Lower leg skin (tissue), 4 donors: ENCODE results near the gene ABHD12. TPM values are rescaled to one million over a fixed set of nuclear protein-coding genes. Genes with fewer than 3 reads are reported as not detected.

Source experiments
- DNase-seq, 2 donors: peaks; one replicate each; pipeline ENCODE4 v3.0.0-alpha.2; 2019; ENCODE audit warnings: low spot score in 2 of 2
- H3K4me3 ChIP-seq: fragments of 200-600 bp; sonication (generic); 2 replicates; pipeline ENCODE4 v1.5.1; 2017; ENCODE audit warnings: mild to moderate bottlenecking, low read depth; ENCODE audit not compliant: poor library complexity, severe bottlenecking
- POLR2A ChIP-seq, 2 donors: fragments of 450-650 bp; IDR thresholded peaks; one replicate each; pipeline ENCODE4 v1.6.1; 2016 to 2017; ENCODE audit warnings: antibody characterized with exemption in 2 of 2, mild to moderate bottlenecking in 1 of 2, moderate library complexity in 1 of 2
- WGBS, 2 donors: methylation state at CpG; one replicate each; pipeline ENCODE4 v1.1.5; 2018; 5-methylcytosine and 5-hydroxymethylcytosine counted together
- intact Hi-C: fragments of 100-400 bp; cut with DNase I; formaldehyde crosslinking; loops from one replicate; pipeline ENCODE4 v1.15.0; 2023; ENCODE audit warnings: low total_unique reads
- total RNA-seq, 4 donors: library from RNA; depleted of rRNA; stranded (reverse); fragments of >200 nt; gene quantifications; one replicate each; pipeline ENCODE4 v1.1.0, GENCODE V29; 2016
- TF ChIP-seq, protein P1 (sequence below), 3 donors: fragments of 450-650 bp; IDR thresholded peaks; one replicate each; pipeline ENCODE4 v1.5.1; 2016; ENCODE audit warnings: antibody characterized with exemption in 3 of 3, mild to moderate bottlenecking in 3 of 3, moderate library complexity in 2 of 3

The ABHD12 gene
- total RNA-seq, 4 donors from 2014 or later: 51.7 to 121 (median 103) TPM

DNA sequence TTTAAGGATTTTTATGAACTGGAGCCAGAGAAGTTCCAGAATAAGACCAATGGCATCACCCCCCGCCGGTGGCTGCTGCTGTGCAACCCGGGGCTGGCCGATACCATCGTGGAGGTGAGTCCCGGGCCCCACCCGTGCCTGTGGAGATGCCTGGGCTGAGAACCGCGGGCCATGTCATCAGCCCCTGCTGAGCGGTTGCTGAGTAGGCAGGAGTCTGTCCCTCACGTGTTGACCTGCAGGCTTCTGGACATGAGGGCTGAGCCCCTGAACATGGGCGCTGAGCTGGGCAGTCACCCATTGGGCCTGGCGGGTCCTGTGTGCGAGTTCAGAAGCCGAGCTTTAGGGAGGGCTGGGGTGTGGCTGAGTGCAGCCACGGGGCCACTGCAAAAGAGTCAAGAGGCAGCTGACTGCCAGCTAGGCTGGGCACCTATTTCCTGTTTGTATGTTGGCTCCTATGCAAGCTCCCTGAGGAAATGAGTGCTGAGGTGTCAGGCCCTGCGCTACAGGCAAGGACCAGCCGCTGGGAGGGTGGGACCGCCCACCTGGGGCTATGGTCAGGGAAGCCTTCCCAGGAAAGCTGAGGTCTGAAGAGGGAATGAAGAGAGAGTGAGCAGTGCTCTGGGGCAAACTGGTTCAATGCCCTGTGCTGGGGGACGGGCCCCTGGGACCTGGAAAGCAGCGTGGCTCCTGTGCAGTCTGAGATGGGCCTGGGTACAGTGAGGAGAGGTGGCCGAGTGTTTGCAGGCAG, 108.4 kb downstream of the ABHD12 start:
- TF ChIP-seq, protein P1, sequence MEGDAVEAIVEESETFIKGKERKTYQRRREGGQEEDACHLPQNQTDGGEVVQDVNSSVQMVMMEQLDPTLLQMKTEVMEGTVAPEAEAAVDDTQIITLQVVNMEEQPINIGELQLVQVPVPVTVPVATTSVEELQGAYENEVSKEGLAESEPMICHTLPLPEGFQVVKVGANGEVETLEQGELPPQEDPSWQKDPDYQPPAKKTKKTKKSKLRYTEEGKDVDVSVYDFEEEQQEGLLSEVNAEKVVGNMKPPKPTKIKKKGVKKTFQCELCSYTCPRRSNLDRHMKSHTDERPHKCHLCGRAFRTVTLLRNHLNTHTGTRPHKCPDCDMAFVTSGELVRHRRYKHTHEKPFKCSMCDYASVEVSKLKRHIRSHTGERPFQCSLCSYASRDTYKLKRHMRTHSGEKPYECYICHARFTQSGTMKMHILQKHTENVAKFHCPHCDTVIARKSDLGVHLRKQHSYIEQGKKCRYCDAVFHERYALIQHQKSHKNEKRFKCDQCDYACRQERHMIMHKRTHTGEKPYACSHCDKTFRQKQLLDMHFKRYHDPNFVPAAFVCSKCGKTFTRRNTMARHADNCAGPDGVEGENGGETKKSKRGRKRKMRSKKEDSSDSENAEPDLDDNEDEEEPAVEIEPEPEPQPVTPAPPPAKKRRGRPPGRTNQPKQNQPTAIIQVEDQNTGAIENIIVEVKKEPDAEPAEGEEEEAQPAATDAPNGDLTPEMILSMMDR (IDR thresholded peaks at IDR 0.05): no peak
- WGBS, 2 donors: 75 to 81% methylated on average over 17 to 22 of the region's 22 CpGs
- peak in 1 of 2 donors; percentile 83 for DNase-seq
- intact Hi-C loops: no loop called here
- no peak overlapping the region for H3K4me3 ChIP-seq

DNA sequence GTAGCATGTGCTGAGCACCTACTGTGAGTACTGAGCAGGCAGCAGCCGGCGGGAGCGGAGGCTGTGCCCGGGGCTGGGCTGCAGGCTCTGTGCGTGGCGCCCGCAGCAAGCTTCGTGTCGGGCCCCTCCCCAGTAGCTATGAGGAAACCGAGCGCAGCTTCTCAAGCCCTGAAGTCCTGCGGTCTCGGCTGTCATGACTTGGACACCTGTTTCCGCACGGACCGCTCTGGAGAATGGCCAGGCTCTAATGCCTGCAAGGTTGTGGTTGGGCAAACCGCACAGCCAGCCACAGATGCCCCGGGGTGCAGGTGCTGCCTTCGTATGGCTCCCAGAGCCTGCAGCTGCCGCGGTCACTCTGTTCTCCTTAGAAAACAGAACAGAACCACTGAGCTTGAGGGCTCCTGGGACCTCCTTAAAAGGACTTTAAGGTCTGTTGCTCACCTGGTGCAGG, 109.1 kb downstream of the ABHD12 start:
- TF ChIP-seq POLR2A (IDR thresholded peaks at IDR 0.05): no peak
- TF ChIP-seq, protein P1 (IDR thresholded peaks at IDR 0.05): no peak
- DNase-seq: peak in 1 of 2 donors; percentile 85
- H3K4me3 ChIP-seq: no peak overlapping the region
- intact Hi-C loops: no loop called here
- 67 to 76% methylated on average over 15 to 19 of the region's 21 CpGs for WGBS, 2 donors

DNA sequence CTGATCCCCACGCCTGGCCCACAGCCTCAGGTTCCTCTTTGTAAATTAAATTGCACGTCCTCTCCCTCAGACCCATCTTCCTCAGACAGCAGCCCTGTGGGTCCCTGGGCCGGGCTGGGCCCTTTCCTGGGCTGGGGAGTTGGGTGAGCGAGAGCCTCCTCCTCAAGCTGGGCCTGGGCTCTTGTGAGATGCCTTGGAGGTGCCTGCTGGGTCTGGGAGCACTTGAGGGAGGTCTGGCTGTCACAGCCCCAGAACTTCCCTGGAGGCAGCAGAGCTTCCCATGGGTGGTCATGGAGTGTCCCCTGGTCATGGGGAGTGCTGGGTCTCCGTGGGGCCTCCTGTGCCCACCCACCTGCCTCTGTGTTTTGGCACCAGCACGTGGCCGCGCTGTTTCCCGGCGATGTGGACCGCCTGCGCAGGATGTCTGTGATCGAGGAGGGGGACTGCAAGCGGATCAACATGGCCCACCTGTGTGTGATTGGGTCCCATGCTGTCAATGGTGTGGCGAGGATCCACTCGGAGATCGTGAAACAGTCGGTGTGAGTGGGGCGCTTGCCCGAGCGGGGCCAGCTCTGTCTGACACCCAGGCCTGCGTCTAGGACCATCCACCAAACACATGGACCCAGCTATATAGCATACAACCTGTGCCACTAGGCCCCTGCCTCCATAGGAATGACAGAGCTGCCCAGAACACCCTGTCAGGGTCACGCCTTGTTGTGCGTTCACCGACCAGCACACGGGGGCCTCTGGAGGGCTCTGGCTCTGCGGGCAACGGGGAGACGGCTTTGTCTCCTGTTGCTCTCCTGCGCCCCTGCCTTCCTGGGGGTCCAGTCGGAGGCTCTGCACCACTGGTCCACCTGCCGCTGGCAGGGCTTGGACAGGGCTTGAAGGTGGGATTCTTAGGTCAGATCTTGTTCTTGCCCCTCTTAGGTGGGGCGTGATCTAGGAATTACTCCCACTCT, 109.8 kb downstream of the ABHD12 start:
- 92 to 94% methylated on average over 27 to 33 of the region's 33 CpGs for WGBS, 2 donors
- no peak overlapping the region for H3K4me3 ChIP-seq
- DNase-seq: peak in 1 of 2 donors; percentile 77
- TF ChIP-seq, protein P1 (IDR thresholded peaks at IDR 0.05): no peak
- no peak for TF ChIP-seq POLR2A (IDR thresholded peaks at IDR 0.05)
- intact Hi-C loops: no loop called here

DNA sequence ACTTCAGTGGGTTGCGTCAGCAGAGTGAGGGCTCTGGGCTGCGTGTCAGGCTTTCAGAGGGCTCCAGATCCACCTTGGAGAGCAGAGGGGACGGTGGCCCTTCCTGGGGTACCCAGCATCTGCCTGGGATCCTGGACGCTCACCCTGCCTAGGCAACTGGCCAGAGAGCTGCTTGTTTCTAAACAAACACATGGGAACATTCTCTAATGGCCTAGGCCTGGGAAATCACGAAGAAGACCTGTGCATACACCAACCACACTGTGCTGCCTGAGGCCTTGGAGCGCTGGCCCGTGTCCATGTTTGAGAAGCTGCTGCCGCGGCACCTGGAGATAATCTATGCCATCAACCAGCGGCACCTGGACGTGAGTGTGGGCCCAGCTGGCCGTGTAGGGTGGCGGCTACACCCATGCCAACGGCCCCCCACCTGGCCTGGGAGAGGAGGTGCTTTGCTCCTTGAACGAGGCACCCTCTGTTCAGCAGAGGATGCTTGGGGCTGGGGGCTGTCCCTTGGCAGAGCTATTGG, 110.5 kb downstream of the ABHD12 start:
- peak; percentile 59 to 88 for DNase-seq
- intact Hi-C loops: no loop called here
- H3K4me3 ChIP-seq: no peak overlapping the region
- 35 to 63% methylated on average over 6 to 11 of the region's 15 CpGs for WGBS, 2 donors
- TF ChIP-seq, protein P1 (IDR thresholded peaks at IDR 0.05): no peak
- no peak for TF ChIP-seq POLR2A (IDR thresholded peaks at IDR 0.05)

DNA sequence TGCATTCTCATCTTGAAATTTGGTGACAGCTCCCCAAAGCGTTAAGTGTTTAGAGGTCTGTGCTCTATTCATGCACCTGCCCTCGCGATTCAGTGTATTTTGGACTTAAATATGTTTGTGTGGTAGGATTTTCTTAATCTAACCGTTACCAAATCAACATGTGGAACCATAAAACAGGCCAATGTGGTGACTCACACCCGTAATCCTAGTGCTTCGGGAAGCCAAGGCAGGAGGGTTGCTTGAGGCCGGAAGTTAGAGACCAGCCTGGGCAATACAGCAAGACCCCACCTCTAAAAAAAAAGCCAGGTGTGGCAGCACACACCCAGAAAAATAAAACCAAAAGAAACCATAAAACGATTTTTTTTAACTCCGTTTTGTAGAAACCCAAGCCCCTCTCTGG, 111.2 kb downstream of the ABHD12 start:
- intact Hi-C loops: no loop called here
- DNase-seq: no peak
- TF ChIP-seq, protein P1 (IDR thresholded peaks at IDR 0.05): no peak
- no peak for TF ChIP-seq POLR2A (IDR thresholded peaks at IDR 0.05)
- H3K4me3 ChIP-seq: no peak overlapping the region
- WGBS, 2 donors: 59 to 79% methylated on average over 9 of the region's 9 CpGs
